K562 (cell line): ENCODE data around the gene CCDC194. TPM values are rescaled to one million over a fixed set of nuclear protein-coding genes. Genes with fewer than 3 reads are reported as not detected.

ENCODE experiments used
- BCOR ChIP-seq: fragments of 450-650 bp; IDR thresholded peaks from 2 replicates; pipeline ENCODE4 v1.6.1; 2016
- FOXJ3 ChIP-seq: sonication (generic); formaldehyde crosslinking; IDR thresholded peaks from 2 replicates; pipeline ENCODE4 v1.4.0; 2020; ENCODE audit warnings: mild to moderate bottlenecking, missing genetic modification reagents
- MCM7 ChIP-seq, 2 experiments: fragments of 450-650 bp; IDR thresholded peaks; 2 replicates each; pipeline ENCODE4 v1.6.1; 2016 to 2018
- MYC ChIP-seq, 2 experiments: fragments of 250-450 bp in 1 of 2; sonication (Bioruptor Pico) in 1 of 2; IDR thresholded peaks; 2 replicates each; pipeline versions ENCODE4 v1.5.1 to v1.6.1; 2012 to 2021; ENCODE audit warnings: low read depth in 2 of 2, borderline replicate concordance in 1 of 2, improper control_type of control experiment in 1 of 2, low read length in 1 of 2, mild to moderate bottlenecking in 1 of 2, moderate library complexity in 1 of 2
- PHF21A ChIP-seq: fragments of 450-650 bp; IDR thresholded peaks from 2 replicates; pipeline ENCODE4 v1.6.1; 2017; ENCODE audit warnings: low read depth, borderline replicate concordance
- SIN3A ChIP-seq, 2 experiments: fragments of 150-350 bp in 1 of 2; IDR thresholded peaks; 2 replicates each; pipeline ENCODE4 v1.6.1; 2011 to 2016; ENCODE audit warnings: borderline replicate concordance in 2 of 2, low read depth in 2 of 2, low read length in 2 of 2, mild to moderate bottlenecking in 2 of 2, moderate library complexity in 2 of 2; ENCODE audit not compliant: control insufficient read depth in 1 of 2
- SOX6 ChIP-seq: fragments of 450-650 bp; IDR thresholded peaks from 2 replicates; pipeline ENCODE4 v1.6.1; 2014; ENCODE audit warnings: mild to moderate bottlenecking
- ZKSCAN3 ChIP-seq: fragments of 250-450 bp; sonication (Bioruptor Pico); IDR thresholded peaks from 2 replicates; pipeline ENCODE4 v1.4.0; 2020
- ZNF274 ChIP-seq: IDR thresholded peaks from 2 replicates; pipeline ENCODE4 v1.6.1; 2011; ENCODE audit warnings: low read depth, mild to moderate bottlenecking, low read length, moderate library complexity, borderline replicate concordance
- ZNF324 ChIP-seq: fragments of 250-450 bp; sonication (Bioruptor Pico); IDR thresholded peaks from 2 replicates; pipeline ENCODE4 v1.4.0; 2020; ENCODE audit warnings: mild to moderate bottlenecking
- ZNF408 ChIP-seq: fragments of 250-450 bp; sonication (Bioruptor Pico); IDR thresholded peaks from 2 replicates; pipeline ENCODE4 v1.4.0; 2020; ENCODE audit warnings: low read depth, mild to moderate bottlenecking, moderate library complexity
- ZNF780A ChIP-seq: fragments of 250-450 bp; sonication (Bioruptor Pico); IDR thresholded peaks from 2 replicates; pipeline ENCODE4 v1.5.0; 2021; ENCODE audit warnings: mild to moderate bottlenecking
- polyA plus RNA-seq, 8 experiments: library from polyadenylated mRNA; depleted of rRNA in 4 of 8; stranded (reverse) in 5 of 8; unstranded in 3 of 8; fragments of >200 nt; fragmentation: Nextera tagmentation in 2 of 8; fragmentation: Illumina TruSeq in 1 of 8; extraction: Ambion mirVana in 2 of 8; extraction: Trizol in 1 of 8; gene quantifications; 2 replicates each; pipeline versions ENCODE4 v1.2.1 to v1.2.3, GENCODE V29; 2011 to 2014; ENCODE audit warnings: inconsistent platforms in 1 of 8, missing spikeins in 1 of 8
- total RNA-seq, 7 experiments: library from RNA; depleted of rRNA in 6 of 7; stranded (reverse); fragments of >200 nt in 6 of 7; fragmentation: Illumina TruSeq in 2 of 7; extraction: Trizol in 2 of 7; gene quantifications; 2 replicates each; pipeline versions ENCODE4 v1.2.1 to v1.2.3, GENCODE V29; 2011 to 2021; ENCODE audit warnings: low replicate concordance in 1 of 7
- TF ChIP-seq, protein P1 (sequence below): fragments of 200-800 bp; sonication (Bioruptor generic); IDR thresholded peaks from 2 replicates; pipeline ENCODE4 v1.6.1; 2017; ENCODE audit warnings: missing genetic modification characterization, missing compliant biosample characterization

The CCDC194 gene
- total and polyA plus RNA-seq, 9 of the 15 experiments (the other 6 are each of a cell fraction or from before 2014, with no cell fraction given), result 0.13 to 1.3 (median 0.39) TPM; not detected in 3

DNA sequence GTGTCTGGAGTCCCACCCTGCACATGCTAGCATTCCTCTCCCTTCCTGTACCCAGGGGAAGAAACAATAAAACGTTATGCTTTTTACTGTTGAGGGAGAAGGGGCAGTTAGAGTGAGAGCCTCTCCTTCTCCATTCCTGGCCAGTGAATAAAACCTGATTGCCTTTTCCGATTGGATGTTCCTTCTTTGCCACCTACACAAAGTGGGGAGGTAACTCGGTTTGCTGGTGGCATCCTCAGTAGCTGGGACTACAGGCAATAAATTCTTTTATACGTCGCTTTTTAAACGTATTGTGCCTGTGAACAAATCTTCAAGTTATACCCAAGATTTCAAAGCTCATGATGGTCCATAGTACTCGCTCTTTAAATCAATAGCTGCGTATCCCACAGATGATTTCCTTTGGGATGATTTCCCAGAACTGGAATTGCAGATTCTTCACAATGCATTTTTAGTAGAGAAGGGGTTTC, 25.2 kb upstream of the CCDC194 start (continued):
- TF ChIP-seq ZNF408 (CRISPR knock-in tag), result no peak
- TF ChIP-seq SIN3A (IDR thresholded peaks at IDR 0.05; ENCODE audit: borderline replicate concordance in 2 of 2, control insufficient read depth in 1 of 2, low read depth in 2 of 2, low read length in 2 of 2), result no peak
- no peak for TF ChIP-seq ZNF274
- TF ChIP-seq ZNF324, result no peak
- no peak for TF ChIP-seq ZNF780A
- TF ChIP-seq SOX6, result no peak
- no peak for TF ChIP-seq MYC (IDR thresholded peaks at IDR 0.05; ENCODE audit: low read depth, low read length)
- TF ChIP-seq MYC (CRISPR knock-in tag; IDR thresholded peaks at IDR 0.05; ENCODE audit: borderline replicate concordance, low read depth), result no peak
- TF ChIP-seq, protein P1, sequence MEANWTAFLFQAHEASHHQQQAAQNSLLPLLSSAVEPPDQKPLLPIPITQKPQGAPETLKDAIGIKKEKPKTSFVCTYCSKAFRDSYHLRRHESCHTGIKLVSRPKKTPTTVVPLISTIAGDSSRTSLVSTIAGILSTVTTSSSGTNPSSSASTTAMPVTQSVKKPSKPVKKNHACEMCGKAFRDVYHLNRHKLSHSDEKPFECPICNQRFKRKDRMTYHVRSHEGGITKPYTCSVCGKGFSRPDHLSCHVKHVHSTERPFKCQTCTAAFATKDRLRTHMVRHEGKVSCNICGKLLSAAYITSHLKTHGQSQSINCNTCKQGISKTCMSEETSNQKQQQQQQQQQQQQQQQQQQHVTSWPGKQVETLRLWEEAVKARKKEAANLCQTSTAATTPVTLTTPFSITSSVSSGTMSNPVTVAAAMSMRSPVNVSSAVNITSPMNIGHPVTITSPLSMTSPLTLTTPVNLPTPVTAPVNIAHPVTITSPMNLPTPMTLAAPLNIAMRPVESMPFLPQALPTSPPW (CRISPR knock-in tag), result no peak
- no peak for TF ChIP-seq MCM7 (IDR thresholded peaks at IDR 0.05)
- no peak for TF ChIP-seq FOXJ3 (CRISPR knock-in tag)
- TF ChIP-seq ZKSCAN3, result no peak
- 0 out of 2 replicates have a peak, but pooled peaks have one; percentile 66 for TF ChIP-seq BCOR
- TF ChIP-seq PHF21A, result no peak
